Pancreas (tissue), 10 donors: Measurements from ENCODE around the gene HLCS. TPM values are rescaled to one million over a fixed set of nuclear protein-coding genes. Genes with fewer than 3 reads are reported as not detected.

Experiments used
- ATAC-seq, 4 donors: fragments of 200-7000 bp; cut with Tn5 transposase; one replicate each; pipeline versions ENCODE4 v1.8.0 to v1.9.1; 2020; ENCODE audit warnings: mild to moderate bottlenecking in 4 of 4, moderate library complexity in 4 of 4
- DNase-seq, 6 donors: peaks; one replicate each; pipeline ENCODE4 v3.0.0-alpha.2; 2020
- FAIRE-seq: peaks from 2 replicates; lab custom pipeline; 2012; peaks lifted over from hg19 to GRCh38; lab: Jason Lieb, UNC
- H3K27ac ChIP-seq, 4 donors: fragments of 200-600 bp; sonication (generic); 1 replicate in 3 of 4; 2 replicates in 1 of 4; pipeline versions ENCODE4 v1.5.0 to v1.8.0; 2020
- H3K27me3 ChIP-seq, 4 donors: fragments of 200-600 bp; one replicate each; pipeline ENCODE4 v1.8.0; 2021
- H3K36me3 ChIP-seq, 3 donors: fragments of 200-600 bp; sonication (generic) in 1 of 3; one replicate each; pipeline versions ENCODE4 v1.5.0 to v1.8.0; 2020 to 2021
- H3K4me1 ChIP-seq, 3 donors: fragments of 200-600 bp; one replicate each; pipeline ENCODE4 v1.8.0; 2021
- H3K4me3 ChIP-seq, 4 donors: fragments of 200-600 bp; sonication (generic) in 2 of 4; one replicate each; pipeline versions ENCODE4 v1.5.0 to v1.8.0; 2020 to 2021
- H3K9me3 ChIP-seq, 4 donors: fragments of 200-600 bp; one replicate each; pipeline ENCODE4 v1.8.0; 2021
- CTCF ChIP-seq, 4 donors: fragments of 200-600 bp; sonication (generic) in 3 of 4; IDR thresholded peaks; one replicate each; pipeline versions ENCODE4 v1.5.0 to v1.8.0; 2021; ENCODE audit warnings: antibody characterized with exemption in 4 of 4
- WGBS, 2 donors: extraction: QIAGEN DNeasy Blood & Tissue Kit; methylation state at CpG; one replicate each; pipeline ENCODE4 v1.1.7; 2013; 5-methylcytosine and 5-hydroxymethylcytosine counted together
- intact Hi-C, 3 donors: fragments of 100-400 bp; cut with DNase I; formaldehyde crosslinking; loops; one replicate each; pipeline versions ENCODE4 v1.11.1 to v1.14.2; 2022
- polyA plus RNA-seq, 2 donors: library from polyadenylated mRNA; stranded (reverse); fragments of 200-250 nt; gene quantifications; one replicate each; pipeline ENCODE4 v1.2.3, GENCODE V29; 2013
- total RNA-seq, 6 donors: library from RNA; stranded (reverse); fragmentation: NEBNext Ultra II Directional in 4 of 6; extraction: Animal tissue kit (Norgen Biotek cat#: 25700) in 4 of 6; gene quantifications; one replicate each; pipeline versions ENCODE4 v1.2.1 to v1.2.4, GENCODE V29; 2021 to 2023
- donor health status: healthy with polysubstance abuse.
- donor health status: DM: no; HTN: no; CAD: no; lungs with moderate emphysema.
- donor health status: DM: no; HTN: no; CAD: no.
- donor health status: control.
- donor health status: control.
- donor health status: Bipolar disorder and iron deficiency.
- donor health status: DM: yes; HTN: yes; CAD: no.
- donor health status: DM: no; HTN: no; CAD: no.
- donor health status: DM: no; HTN: no; CAD: no.
- donor health status: DM: yes; HTN: yes; CAD: no.

HLCS gene
- total and polyA plus RNA-seq, 8 donors: 5.5 to 14.0 (median 11.9) TPM

- ATAC-seq: no peak
- H3K4me3 ChIP-seq: no peak overlapping the region
- no peak overlapping the region for H3K27ac ChIP-seq
- intact Hi-C loops: no loop called here
- 71 to 78% methylated on average over 6 of the region's 6 CpGs for WGBS, 2 donors
- no peak for TF ChIP-seq CTCF (IDR thresholded peaks at IDR 0.05)
- no peak for DNase-seq
- H3K27me3 ChIP-seq: no peaks in the 10 kb centered on the region
- no peak for FAIRE-seq
- H3K4me1 ChIP-seq: peaks cover 0 to 10% (median 10%) of the 10 kb centered on the region in 3 donors
- no peaks in the 10 kb centered on the region for H3K36me3 ChIP-seq
- no peaks in the 10 kb centered on the region for H3K9me3 ChIP-seq
Measured at GRCh38 chr21:36981977-36982700, 15.7 kb upstream of the HLCS start.

DNA sequence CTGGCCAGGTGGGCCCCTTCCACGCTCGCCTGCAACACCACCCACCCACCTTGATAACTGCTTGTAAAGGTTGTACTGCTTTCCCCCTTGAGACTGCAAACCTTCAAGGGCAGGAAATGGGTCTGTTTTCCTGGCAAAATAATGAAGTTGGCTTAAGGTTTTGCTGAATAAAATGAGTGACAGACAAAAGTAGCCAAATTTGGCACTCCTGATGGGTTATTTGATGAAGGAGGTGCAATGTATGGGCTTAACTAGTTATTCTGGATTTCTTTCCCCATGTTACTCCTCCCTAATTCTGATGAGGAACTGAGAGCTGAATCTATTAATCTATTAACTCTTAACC is 14.6 kb upstream of the HLCS start:
- peak overlapping the region in 3 of 4 donors; percentile 20 to 57 (median 51) for H3K4me3 ChIP-seq
- peaks cover 0 to 12% (median 10%) of the 10 kb centered on the region in 3 donors for H3K4me1 ChIP-seq
- DNase-seq: no peak
- no peak for FAIRE-seq
- H3K27me3 ChIP-seq: no peaks in the 10 kb centered on the region
- H3K9me3 ChIP-seq: no peaks in the 10 kb centered on the region
- intact Hi-C loops: no loop called here
- no peaks in the 10 kb centered on the region for H3K36me3 ChIP-seq
- 16 to 22% methylated on average over 2 of the region's 2 CpGs for WGBS, 2 donors
- peak overlapping the region; percentile 33 to 72 (median 64) for H3K27ac ChIP-seq
- no peak for TF ChIP-seq CTCF (IDR thresholded peaks at IDR 0.05)
- no peak for ATAC-seq

DNA sequence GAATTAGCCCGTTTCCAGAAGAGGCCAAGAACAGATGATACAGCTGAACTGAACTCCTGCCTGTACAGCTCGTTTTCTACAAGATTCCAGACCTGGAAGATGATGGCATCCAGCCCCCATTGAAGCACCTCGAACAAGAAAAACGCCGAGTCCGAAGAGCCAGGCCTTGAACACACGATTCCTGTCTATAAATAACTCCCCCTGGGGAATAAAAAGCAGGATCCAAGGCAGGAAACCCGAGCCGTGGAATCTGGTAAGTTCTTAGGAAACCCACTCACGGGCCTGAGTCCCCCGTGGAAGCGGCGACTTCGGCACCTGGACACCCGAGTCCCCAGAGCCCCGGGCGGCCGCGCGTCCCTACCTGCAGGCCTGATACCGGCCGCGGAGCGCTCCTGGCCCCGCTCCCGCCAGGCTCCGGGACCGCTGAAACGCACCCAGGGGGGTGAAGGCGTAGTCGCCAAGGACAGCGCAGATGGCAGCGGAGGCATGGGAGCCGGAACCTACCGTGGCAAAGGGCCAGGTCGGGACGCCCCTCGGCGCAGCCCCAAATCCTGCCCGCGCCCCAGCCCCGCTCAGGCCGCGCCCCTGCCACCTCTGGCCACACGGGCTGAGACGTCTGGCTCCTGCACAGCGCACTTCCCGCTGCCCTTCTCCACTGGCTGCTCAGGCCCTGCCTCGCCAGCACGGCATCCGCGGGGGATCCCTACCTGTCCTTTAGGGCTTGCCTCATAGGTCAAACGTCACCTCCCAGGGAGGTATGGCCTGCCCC is 14.0 kb upstream of the HLCS start:
- WGBS, 2 donors: 2 to 3% methylated on average over 53 of the region's 53 CpGs
- ATAC-seq (peak; percentile 73 to 86 (median 86)), FAIRE-seq (no peak), DNase-seq (peak; percentile 47 to 87 (median 64))
- peak overlapping the region; percentile 20 to 57 (median 36) for H3K4me3 ChIP-seq
- no peak for TF ChIP-seq CTCF (IDR thresholded peaks at IDR 0.05)
- peaks cover 0 to 12% (median 10%) of the 10 kb centered on the region in 3 donors for H3K4me1 ChIP-seq
- intact Hi-C loops: no loop called here
- no peaks in the 10 kb centered on the region for H3K27me3 ChIP-seq
- no peaks in the 10 kb centered on the region for H3K36me3 ChIP-seq
- H3K9me3 ChIP-seq: no peaks in the 10 kb centered on the region
- H3K27ac ChIP-seq: peak overlapping the region; percentile 33 to 72 (median 64)

DNA sequence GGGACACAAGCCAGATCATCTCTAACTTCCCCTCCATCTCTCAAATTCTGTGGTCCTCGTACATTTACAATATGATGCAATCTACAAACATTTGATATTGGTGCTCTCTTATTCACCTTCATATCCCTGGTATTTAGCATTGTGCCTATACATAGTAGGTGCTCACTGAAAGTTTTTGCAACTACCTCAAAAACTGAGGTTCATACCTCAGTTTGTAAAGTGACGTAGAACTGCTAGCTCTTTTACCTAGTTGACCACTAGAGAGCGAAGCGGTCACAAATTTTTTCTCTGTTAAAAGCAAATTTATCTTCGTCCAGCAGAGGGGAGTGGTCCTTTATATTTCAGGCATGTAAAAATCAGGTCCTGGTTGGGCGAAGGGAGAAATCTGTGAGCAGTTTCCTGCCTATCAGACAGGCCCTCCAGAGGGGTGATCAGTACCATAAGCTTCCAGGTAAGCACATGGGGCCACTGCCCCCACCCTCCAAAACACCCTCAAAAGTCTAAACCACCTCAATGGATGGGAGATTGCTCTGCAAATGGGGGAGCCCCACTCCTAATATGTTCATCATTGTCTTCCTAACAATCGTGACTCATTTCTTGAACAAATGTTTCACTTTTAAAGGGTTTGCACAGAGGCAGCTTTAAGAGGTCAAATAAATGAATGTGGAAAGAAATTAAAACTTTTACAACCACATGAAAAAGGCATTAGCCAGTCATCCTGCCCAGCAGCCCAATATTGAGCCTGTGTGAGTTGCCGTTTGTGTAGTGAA is 10.6 kb upstream of the HLCS start:
- Histone ChIP-seq H3K27ac (no peak overlapping the region), H3K36me3 (no peaks in the 10 kb centered on the region), H3K4me3 (no peak overlapping the region), H3K4me1 (peaks cover 0 to 12% (median 10%) of the 10 kb centered on the region in 3 donors), H3K9me3 (no peaks in the 10 kb centered on the region), H3K27me3 (no peaks in the 10 kb centered on the region)
- TF ChIP-seq CTCF (IDR thresholded peaks at IDR 0.05): peak; percentile 33 to 59 (median 40)
- peak; percentile 69 to 82 (median 77) for ATAC-seq
- no peak for FAIRE-seq
- peak in 3 of 6 donors; percentile 25 to 60 (median 35) for DNase-seq
- intact Hi-C loops: no loop called here
- WGBS, 2 donors: 25 to 26% methylated on average over 8 of the region's 8 CpGs
